Dermis microvascular lymphatic vessel endothelial cell (primary cell): Measurements from ENCODE around the gene TMEM30A. TPM values are rescaled to one million over a fixed set of nuclear protein-coding genes. Genes with fewer than 3 reads are reported as not detected.

ENCODE experiments used
- DNase-seq, 2 donors: peaks; one replicate each; pipeline versions ENCODE4 v3.0.0 to v3.0.0-alpha.2; 2010; ENCODE audit warnings: low read depth in 2 of 2
- total RNA-seq: library from RNA; depleted of rRNA; stranded (reverse); fragments of >200 nt; gene quantifications from 2 replicates; pipeline ENCODE4 v1.2.1, GENCODE V29; 2014

TMEM30A gene
- total RNA-seq, 1 donor from 2014 or later: 121 TPM

DNA sequence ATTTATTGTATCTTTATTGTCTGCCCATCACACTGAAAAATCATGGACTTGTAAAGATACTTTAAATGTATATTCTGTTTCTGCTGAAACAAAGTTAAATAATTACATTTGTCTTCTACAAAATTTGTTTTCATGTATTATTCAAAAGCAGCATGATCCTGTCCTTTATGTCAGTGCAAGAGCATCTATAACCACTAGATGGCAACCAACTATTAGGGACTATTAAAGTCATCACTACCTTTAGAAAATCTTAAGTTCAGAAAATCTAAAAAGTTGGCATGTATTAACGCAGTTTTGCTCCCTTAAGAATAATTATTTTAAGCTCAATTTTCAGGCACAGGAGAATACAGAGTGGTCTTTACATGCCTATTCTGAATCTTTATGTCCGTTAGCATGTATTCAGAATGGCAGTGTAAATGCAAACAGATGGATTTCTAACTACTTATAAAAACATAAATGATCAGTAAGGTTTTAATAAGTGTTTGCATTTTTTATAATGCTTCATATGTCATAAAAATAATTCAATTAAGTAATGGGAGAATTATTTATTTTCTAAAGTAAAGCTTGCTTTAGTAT lies 17.8 kb downstream of the TMEM30A start:
- peak; percentile 47 to 68 for DNase-seq

DNA sequence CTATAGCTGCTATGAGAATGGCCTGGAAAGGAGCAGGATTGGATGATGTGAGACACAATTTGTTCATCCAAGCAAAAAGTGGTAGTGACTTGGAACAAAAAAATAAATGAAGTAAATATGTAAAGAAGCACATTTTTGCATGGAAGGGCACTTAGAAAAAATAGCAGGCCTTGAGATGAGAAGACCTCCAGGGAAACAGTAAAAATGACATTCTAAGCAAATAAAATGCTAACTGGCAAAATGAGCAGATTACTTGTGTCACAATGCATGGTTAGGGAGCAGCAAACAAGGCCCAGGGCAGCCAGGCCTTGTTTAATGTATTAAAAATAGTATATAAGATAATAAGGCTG lies 21.2 kb downstream of the TMEM30A start:
- no peak for DNase-seq

DNA sequence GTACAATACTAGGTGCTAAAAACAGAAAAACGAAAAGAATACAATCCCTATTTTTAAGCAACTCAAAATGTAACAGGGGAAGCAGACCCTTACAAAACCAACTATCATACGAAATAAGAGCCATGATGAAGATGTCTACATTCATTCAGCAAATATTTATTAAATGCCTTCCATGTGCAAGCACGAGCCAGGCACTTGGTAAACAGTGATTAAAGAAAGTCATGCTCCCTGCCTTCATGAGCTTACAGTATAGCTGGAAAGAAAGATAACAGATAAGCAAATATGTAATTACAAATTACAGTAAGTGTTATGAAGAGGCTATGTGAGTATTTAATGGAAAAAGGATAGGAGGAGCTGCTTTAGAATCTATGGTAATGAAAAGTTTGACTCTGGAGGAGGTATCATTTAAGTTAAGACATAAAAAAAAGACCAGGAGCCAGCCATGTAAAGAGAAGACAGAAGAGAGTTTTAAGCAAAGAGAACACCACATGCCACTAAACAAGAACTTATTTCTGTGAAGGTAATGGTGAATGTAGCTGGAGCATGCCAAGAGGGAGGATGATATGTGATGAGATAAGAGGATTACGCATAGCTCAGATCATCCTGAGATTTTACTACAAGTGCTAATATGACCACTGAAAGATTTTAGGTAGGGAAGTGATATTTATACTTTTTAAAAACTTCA lies 21.7 kb downstream of the TMEM30A start:
- DNase-seq: no peak

DNA sequence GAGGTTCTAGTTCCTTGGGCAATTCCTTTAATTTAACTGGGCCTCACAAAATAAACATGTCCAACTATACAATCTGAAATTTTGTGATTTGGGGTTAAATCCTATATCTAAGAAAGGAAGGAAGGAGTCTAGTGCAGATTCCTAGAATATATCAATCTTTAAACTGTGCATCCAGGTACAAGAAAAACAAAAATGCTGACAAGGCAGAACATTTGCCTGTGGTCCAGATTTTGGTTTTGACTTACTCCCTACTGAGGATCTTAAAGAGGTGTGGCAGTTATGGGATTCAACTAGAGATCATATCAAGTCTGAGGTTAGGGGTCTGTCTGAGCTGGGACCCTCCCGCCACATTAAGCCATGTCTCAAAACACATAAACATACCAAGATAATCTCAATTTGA lies 23.3 kb downstream of the TMEM30A start:
- no peak for DNase-seq

DNA sequence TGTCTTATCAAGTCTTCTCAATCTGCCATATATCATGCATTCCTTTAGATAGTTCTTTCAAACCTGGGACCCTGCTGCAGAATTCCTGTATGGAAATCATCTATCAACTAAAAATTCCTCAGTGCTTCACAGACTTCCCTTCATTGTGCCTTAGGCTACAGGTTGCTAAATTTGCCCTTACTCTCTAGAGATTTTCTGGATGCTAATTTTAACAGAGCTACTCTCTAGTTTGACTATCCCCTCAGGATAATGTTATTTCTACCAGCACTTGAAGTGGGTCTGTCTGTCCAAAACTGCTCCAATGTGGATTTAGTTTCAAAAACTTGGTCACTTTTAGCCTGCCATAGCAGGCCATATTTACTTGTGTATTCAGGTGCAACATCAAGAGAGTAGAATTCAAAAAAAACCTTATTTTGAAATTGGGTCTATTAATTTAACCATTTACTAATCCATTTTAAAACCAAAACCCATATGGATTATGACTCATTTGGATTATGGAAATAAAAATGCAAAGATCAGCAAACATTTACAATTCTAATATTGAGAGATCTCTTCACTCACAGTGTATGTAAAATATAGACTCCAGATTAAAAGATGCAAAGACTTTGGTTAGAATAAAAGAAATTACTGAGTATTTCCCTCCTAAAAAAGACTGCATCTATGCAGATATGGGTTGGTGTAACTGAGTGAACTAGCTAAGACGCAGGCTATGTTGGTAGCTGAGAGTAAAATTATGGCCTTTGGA lies 27.1 kb downstream of the TMEM30A start:
- DNase-seq: no peak

DNA sequence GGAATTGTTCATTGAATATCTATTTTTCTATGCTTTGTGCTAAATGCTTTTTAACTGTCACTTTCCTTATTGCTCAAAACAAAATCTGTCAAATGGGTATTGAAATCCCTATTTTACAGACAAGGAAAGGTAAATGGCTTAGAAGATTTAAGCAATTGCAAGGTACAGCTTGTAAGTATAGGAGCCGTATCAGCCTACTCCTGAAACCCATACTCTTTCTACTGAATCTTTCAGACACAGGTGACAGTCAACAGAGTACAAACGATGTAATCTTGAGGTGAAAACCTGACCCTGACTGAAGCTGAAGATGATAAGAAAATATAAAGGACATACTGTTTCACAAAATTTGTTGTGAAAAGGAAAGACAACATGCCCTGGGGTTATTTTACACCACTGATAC lies 34.0 kb downstream of the TMEM30A start:
- no peak for DNase-seq

DNA sequence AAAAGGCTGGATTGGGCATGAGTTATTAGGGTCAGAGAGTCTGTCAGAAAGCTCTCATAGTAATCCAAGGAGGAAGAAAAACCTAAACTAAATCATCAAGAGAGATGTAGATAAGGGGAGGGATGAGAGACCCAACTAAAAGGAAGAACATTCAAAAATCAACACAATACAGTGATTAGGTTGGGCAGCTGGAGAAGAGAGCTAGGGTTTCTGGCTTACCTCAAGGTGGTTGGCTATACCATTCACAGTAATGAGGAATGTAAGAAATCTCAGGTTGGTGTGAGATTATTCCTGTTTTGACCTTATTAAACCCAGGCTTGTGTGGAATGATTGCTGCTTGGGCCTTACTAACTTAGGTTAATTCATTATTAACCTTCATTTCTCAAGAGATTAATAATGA lies 34.8 kb downstream of the TMEM30A start:
- no peak for DNase-seq

DNA sequence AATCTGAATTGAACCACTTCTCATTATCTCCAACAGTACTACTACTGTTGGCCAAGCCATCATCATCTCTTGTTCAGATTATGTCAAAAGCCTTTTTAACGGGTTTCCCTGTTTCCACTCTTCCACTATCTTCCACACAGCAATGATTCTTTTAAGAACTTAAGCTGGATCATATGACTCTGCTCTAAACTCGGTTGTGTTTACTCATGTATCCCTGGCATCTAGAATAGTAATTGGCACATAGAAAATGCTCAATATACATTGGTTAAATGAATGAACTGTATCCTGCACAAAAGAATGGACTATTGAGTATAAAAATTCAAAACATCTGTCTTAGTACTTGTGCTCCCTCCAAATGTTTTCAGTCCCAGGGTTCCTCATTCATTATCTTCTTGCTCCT lies 38.2 kb downstream of the TMEM30A start:
- DNase-seq: no peak

DNA sequence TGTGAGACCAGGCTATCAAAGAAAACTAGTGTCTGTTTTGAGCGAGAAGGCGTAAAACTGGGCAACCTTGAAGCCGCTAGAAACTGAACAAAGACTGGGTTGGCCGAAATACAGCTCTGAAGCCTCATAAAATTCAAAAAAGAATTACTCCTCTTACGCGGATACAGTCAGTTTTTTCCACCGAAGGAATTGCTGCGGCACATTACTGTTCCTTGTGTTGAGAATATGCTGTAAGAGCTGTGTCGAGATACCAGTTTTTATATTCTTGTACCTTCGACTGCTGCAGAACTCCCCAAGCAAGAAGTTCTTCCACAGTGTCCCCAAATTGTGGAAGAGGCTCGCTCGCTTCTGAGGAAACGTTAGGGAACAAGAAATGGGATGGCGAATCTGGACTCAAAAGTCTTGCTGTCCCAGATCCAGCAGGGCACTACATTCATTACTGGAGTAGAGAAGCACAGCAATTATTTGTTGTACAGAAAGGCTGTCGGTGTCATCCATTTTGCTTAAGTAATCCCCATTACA lies 40.5 kb downstream of the TMEM30A start:
- DNase-seq: peak in 1 of 2 donors; percentile 24

DNA sequence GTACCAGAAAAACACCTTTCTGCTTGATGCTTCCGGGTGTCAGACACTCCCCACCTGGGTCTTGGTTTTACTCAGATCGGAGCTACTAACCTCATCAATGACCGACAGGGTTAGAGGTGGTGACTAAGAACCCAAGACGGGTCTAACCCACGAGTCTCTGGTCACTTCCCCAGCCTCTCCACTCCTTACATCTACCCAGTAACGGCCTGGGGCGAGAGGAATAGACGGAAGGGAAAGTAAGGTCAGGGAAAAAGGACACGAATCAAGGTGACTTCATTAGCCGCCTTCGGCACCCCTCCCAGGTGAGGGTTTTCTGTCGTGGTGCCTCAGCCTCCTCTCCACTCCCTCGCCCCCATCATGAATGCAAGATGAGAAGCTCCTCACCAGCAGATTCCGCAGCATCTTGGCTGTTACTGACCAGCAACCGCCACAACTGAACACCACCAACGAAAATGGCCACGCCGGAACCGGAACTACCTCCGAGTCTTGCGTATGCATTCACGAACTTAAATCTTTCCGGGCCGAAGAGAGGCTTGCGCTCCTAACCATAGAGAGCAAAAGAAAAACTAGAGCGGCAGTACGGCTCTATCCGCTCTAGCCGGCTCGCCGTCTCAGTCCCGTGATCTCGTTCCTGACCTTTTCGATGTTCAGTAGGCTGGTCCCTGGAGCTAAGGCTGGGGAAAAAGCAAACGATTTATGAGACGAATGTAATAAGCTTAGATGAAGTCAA lies 41.1 kb downstream of the TMEM30A start, which contains the start of gene COX7A2:
TSS of gene COX7A2 (minus strand) at position 469 of the 730 bp plus-strand sequence. CDS start at position 402, 67 bp downstream.
- peak; percentile 95 to 98 for DNase-seq

DNA sequence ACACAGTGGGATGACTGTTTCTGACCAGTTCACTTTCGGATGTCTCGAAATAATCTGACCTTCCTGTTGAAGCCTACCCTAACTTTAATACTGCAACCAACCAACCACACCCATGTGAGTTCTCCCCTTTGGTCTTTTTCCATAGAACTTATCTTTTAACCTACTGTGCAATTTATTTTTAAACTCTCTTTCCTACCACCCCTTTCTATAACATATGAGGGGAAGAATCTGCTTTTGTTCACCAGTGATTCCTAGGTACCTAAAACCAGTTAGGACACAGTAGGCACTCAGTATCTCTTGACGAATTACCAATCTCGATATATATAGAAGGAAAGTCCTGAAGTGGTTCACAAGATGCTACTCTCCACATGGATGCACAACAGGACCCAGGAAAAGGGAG lies 48.0 kb downstream of the TMEM30A start:
- no peak for DNase-seq

DNA sequence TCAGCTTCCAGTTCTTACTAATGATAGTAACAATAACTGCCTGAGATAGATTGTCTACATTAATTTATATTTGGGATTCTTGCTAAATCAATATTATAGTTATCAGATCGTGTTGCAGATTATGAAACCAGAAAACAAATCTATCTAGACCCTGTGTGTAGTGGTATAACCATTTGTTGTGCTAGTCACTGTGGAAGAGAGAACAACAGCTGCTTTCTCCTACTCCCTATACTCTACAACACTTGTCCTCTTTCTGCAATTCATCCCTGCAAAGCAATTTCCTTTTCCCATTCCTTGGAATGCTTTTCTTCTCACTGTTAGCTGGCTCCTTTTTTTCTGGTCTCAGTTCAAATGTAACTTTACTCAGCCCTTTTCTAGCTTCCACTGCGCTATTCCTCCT lies 49.3 kb downstream of the TMEM30A start:
- no peak for DNase-seq

DNA sequence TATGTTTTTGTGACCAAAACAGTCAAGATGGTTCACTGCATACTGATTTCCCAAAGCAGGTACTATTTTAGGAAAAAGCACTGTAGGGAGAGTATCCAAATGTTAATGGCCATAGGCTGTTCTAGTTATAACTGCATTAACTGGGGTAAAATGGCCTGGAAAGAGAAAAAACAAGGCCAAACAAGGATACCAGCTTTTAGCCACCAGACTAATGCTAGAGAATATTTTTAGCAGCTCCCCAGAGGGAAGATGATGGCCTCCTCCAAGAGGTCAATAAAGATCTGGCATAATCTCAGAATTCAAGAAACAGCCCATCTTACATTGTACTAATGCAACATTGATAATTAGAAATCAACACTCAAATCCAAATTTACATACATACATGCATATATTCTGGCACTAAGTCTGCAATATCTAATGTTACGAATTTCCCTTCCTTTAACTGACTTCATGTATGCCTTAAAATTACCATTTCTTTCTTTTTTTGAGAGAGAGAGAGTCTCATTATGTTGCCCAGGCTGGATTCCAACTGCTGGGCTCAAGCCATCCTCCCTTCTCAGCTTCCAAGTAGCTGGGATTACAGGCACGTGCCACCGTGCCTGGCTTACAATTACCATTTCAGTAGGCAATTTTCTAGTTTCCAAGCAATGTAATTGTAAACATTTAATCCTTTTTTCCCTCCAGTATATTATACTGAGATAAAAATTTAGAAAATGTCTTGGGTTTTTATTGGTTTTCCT lies 50.3 kb downstream of the TMEM30A start:
- no peak for DNase-seq

DNA sequence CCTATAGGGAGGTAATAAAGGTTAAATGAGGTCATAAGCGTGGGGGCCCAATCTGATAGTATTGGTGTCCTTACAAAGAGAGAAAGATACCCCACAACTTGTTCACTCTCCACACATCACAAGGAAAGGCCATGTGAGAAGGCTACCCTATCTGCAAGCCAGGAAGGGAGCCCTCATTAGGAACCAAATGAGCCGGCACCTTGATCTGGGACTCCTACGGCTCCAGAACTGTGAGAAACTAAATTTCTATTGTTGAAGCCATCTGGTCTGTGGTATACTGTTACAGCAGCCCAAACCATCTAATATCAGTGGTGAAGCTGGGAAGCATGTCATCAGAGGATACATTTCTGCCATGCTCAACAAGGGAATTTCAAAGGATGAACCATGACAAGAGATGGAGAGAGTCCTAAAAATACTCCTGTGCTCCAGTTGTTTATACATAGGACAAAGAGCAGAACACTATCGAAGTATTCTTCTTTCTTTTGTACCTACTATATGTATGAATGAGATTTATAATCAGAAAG lies 51.4 kb downstream of the TMEM30A start:
- DNase-seq: no peak

DNA sequence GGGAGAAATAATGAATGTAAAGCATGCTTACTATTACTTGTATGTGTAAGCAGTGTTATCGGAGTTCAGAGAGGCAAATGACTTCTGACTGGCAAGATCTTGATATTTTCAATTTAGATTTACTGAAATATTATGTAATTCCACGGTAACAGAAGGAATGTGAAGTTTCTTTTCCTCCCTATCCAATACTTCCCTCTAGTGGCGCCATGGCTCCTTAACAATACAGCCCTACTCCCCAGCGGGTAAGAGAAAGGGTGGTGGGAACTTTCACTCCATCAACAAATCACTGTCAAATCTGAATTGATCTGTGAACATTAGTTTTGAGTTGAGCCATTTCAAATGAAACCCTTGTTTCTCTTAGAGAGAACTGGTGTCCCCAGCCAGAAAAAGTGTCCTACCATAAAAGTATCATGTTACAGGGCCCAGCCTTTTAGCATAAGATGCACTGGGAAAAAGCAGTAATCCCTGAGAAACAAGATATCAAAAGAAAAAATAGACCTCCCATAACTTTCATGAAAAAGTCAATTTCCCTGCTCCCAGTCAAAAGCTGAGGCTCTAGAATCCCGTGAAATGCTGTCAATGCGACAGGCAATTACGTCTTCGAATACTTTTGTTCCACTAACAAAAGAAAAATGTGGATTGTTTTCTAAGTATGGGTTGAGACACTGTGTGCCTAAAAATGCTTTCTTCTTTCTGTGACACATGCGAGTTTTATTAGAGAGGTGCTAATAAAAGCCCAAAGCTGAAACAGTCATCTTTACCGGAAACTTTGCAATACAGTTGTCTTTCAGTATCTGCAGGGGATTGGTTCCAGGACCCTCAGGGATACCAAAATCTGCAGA lies 53.9 kb downstream of the TMEM30A start:
- DNase-seq: peak; percentile 40 to 60

DNA sequence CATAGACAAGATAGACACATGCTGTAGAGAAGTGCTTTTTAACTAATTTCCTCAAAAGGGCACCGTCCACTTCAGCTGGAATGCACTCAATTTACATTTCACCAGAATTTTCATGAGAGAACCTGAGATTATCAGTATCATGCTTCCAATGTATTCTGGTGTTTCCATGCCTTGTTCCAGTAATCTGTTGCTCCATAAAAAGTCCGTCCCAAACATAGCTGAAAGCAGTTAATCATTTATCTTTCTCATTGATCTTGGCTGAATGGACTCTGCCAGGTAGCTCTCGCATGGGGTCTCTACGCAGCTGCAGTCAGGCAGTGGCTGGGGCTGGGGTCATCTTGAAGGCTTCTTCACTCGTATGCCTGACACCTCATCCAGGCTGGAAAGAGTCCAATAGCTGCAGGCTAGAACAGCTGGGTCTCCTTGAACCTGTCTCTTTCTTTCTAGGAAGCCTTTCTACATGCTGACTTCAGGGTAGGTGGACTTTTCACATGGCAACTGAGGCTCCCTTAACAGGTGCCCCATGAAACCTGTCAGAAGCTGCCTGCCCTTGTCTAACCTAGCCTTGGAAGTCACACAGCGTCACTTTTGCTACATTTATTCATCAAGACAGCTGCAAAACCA lies 60.2 kb downstream of the TMEM30A start:
- no peak for DNase-seq

DNA sequence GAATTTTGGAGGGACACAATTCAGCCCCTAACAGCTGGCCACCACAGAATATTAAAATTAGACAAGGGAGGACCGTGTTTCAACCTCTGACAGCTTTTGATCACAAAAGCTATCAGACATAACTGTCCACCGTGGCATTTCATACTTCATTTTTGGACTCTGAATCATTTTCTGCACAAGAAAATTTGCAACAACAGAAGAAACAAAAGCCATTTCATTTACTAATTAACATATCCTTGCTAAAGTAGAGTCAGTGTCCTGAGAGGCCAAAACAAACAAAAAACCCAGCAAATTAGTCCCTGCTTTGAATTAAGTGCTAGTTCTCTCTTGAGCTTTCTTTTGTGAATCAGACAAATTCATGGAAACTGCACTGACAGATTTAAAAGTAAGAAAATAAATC lies 61.2 kb downstream of the TMEM30A start:
- DNase-seq: no peak

DNA sequence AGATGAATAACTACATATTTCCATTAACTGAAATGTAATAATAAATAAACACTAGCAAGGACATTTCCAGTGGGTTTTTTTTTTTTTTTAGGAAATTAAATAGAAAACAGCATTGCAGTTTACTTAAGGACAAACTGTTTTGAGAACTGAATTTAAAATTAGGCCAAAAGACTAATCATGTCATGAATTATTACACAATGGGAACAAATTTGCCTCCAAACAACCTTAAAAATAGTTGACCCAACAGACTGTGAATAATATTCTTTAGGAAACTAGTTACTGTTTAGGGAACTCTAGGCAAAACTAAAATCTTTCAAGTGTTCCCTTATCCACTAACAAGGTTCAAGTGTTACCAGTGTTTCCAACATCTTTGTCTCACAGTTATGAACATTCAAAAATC lies 62.3 kb downstream of the TMEM30A start:
- DNase-seq: no peak

DNA sequence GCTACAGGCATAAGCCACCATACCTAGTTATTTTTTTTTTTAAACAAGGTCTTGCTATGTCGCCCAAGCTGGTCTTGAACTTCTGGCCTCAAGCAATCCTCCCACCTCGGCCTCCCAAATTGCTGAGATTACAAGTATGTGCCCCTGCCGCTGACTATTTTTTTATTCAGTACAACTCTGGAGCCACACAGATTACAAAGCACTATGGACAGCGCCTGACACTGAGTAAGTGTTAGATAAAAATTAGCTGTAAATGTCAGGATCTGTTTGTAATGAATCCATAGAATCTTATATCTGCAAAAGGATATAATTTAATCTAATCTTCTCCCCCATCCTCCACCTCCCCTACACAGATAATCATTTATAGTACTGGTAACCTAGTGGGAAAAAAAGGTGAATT lies 63.5 kb downstream of the TMEM30A start:
- DNase-seq: no peak

DNA sequence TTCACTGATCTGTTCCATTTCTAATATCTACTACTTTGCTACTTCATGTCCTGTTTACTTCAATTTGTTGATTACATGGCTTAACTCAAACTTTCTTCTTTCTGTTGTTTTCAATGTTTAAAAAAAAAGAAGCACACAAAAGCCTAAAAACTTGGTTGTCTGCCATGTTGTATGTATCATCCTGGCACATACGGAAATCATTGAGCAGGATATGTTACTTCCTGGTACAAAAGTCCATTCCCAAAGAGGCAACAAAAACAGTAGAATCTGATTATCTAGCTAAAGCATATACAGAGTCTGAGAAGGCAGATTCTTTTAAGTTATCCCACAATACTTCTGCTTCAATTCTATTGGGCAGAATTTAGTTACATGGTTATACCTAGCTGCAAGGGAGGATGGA lies 64.2 kb downstream of the TMEM30A start:
- DNase-seq: peak in 1 of 2 donors; percentile 40
